ENCODE results near the gene OMA1.

DNA sequence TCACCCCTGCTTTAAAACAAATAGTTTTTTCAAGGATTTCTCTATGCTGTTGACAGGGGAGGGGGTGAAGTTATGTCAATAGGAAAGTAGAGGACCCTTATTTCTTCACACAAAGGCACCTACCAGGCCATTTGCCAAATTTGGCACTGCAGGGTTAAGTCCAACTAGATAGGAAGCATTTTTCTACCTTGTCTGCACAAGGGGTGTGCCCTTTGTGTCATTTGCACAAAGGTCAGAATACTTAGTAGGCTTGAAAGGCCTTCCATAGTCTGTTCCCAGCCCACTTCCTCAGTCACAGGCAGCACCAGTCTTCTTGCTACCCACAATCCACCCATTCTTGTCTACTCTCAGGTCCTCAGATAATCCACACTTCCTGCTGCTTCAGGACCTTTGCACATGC, 23.6 kb upstream of the OMA1 start:
- TF ChIP-seq, protein P1, sequence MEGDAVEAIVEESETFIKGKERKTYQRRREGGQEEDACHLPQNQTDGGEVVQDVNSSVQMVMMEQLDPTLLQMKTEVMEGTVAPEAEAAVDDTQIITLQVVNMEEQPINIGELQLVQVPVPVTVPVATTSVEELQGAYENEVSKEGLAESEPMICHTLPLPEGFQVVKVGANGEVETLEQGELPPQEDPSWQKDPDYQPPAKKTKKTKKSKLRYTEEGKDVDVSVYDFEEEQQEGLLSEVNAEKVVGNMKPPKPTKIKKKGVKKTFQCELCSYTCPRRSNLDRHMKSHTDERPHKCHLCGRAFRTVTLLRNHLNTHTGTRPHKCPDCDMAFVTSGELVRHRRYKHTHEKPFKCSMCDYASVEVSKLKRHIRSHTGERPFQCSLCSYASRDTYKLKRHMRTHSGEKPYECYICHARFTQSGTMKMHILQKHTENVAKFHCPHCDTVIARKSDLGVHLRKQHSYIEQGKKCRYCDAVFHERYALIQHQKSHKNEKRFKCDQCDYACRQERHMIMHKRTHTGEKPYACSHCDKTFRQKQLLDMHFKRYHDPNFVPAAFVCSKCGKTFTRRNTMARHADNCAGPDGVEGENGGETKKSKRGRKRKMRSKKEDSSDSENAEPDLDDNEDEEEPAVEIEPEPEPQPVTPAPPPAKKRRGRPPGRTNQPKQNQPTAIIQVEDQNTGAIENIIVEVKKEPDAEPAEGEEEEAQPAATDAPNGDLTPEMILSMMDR (IDR thresholded peaks at IDR 0.05) = no peak
- TF ChIP-seq POLR2A (IDR thresholded peaks at IDR 0.05) = no peak

Measured in ovary (tissue), 3 donors.